Mesendoderm (in vitro differentiated cells): ENCODE measurements around the gene EBLN2.
A peak's percentile ranks its signal among the peaks of the same experiment; 100 is the strongest.

Experiments
- DNase-seq: peaks from one replicate; pipeline ENCODE4 v3.0.0; 2013
- H2AK5ac ChIP-seq: 2 replicates; pipeline ENCODE4 v1.6.1; 2013; ENCODE audit warnings: low read length, inconsistent platforms
- H2BK120ac ChIP-seq: 2 replicates; pipeline ENCODE4 v1.6.1; 2013; ENCODE audit warnings: low read depth, mild to moderate bottlenecking, low read length, moderate library complexity, mixed read lengths
- H2BK15ac ChIP-seq: replicated peaks from 2 replicates; pipeline ENCODE4 v1.6.1; 2013; ENCODE audit warnings: low read depth, mild to moderate bottlenecking, moderate library complexity
- H2BK5ac ChIP-seq: 2 replicates; pipeline ENCODE4 v1.6.1; 2013; ENCODE audit warnings: low read length, inconsistent platforms
- H3K18ac ChIP-seq: 2 replicates; pipeline ENCODE4 v1.6.1; 2013; ENCODE audit warnings: mild to moderate bottlenecking, low read length, mixed read lengths
- H3K23ac ChIP-seq: one replicate; pipeline ENCODE4 v1.6.1; 2013; ENCODE audit warnings: low read length
- H3K27ac ChIP-seq: 2 replicates; pipeline ENCODE4 v1.5.1; 2013; ENCODE audit warnings: low read depth, mild to moderate bottlenecking, inconsistent platforms, low read length, moderate library complexity
- H3K27me3 ChIP-seq: 2 replicates; pipeline ENCODE4 v1.6.1; 2013; ENCODE audit warnings: low read length, control low read depth, mild to moderate bottlenecking, inconsistent platforms; ENCODE audit not compliant: insufficient read depth, poor library complexity
- H3K36me3 ChIP-seq: 2 replicates; pipeline ENCODE4 v1.6.1; 2013; ENCODE audit warnings: low read length, inconsistent platforms; ENCODE audit not compliant: control insufficient read depth, insufficient read depth
- H3K4ac ChIP-seq: one replicate; pipeline ENCODE4 v1.6.1; 2013; ENCODE audit warnings: low read depth, mild to moderate bottlenecking, low read length, moderate library complexity
- H3K4me1 ChIP-seq: 2 replicates; pipeline ENCODE4 v1.6.1; 2013; ENCODE audit warnings: low read depth, low read length, inconsistent platforms; ENCODE audit not compliant: control insufficient read depth
- H3K4me2 ChIP-seq: 2 replicates; pipeline ENCODE4 v1.6.1; 2013; ENCODE audit warnings: low read length
- H3K4me3 ChIP-seq: 2 replicates; pipeline ENCODE4 v1.5.1; 2013; ENCODE audit warnings: mild to moderate bottlenecking, low read length
- H3K56ac ChIP-seq: one replicate; pipeline ENCODE4 v1.6.1; 2013; ENCODE audit warnings: low read length
- H3K79me1 ChIP-seq: 2 replicates; pipeline ENCODE4 v1.6.1; 2013; ENCODE audit warnings: low read length, inconsistent platforms
- H3K79me2 ChIP-seq: 2 replicates; pipeline ENCODE4 v1.6.1; 2013; ENCODE audit warnings: mild to moderate bottlenecking, low read length; ENCODE audit not compliant: control insufficient read depth, insufficient read depth
- H3K9ac ChIP-seq: 2 replicates; pipeline ENCODE4 v1.6.1; 2013; ENCODE audit warnings: low read length, inconsistent platforms
- H4K5ac ChIP-seq: one replicate; pipeline ENCODE4 v1.6.1; 2013; ENCODE audit warnings: low read length
- H4K8ac ChIP-seq: one replicate; pipeline ENCODE4 v1.6.1; 2013; ENCODE audit warnings: low read depth, mild to moderate bottlenecking, control low read depth, low read length, moderate library complexity
- WGBS: extraction: QIAGEN DNeasy Blood & Tissue Kit; methylation state at CpG from one replicate; pipeline ENCODE4 v1.1.7; 2013; ENCODE audit warnings: low lambda C conversion rate, missing lambda C conversion rate; ENCODE audit not compliant: insufficient coverage; ENCODE audit errors: extremely low coverage; 5-methylcytosine and 5-hydroxymethylcytosine counted together

The EBLN2 gene

GRCh38 chr3:73031573-73032103 is 29.8 kb upstream of the EBLN2 start:
- Histone ChIP-seq H4K8ac (no peak overlapping the region), H2BK15ac (no peak overlapping the region), H3K4me2 (no peak overlapping the region), H2BK5ac (no peak overlapping the region), H3K9ac (no peak overlapping the region), H3K79me2 (peaks cover 90% of the 10 kb centered on the region), H3K36me3 (no peaks in the 10 kb centered on the region), H2BK120ac (no peak overlapping the region), H3K18ac (no peak overlapping the region), H3K23ac (no peak overlapping the region), H3K4me3 (no peak overlapping the region), H3K4me1 (peaks cover 3% of the 10 kb centered on the region), H3K27ac (no peak overlapping the region), H2AK5ac (no peak overlapping the region), H3K79me1 (peaks cover 4% of the 10 kb centered on the region), H4K5ac (no peak overlapping the region), H3K56ac (no peak overlapping the region), H3K4ac (no peak overlapping the region), H3K27me3 (no peaks in the 10 kb centered on the region)
- DNase-seq, result no peak
- no CpG with 5 or more reads among the region's 2 CpGs for WGBS

GRCh38 chr3:73036694-73037591 is 24.5 kb upstream of the EBLN2 start:
- Histone ChIP-seq H3K4me1 (peaks cover 4% of the 10 kb centered on the region), H3K4me3 (no peak overlapping the region), H3K79me1 (peaks cover 2% of the 10 kb centered on the region), H2BK5ac (no peak overlapping the region), H3K9ac (no peak overlapping the region), H3K4me2 (no peak overlapping the region), H4K8ac (no peak overlapping the region), H3K27ac (no peak overlapping the region), H3K18ac (no peak overlapping the region), H3K56ac (no peak overlapping the region), H2BK120ac (no peak overlapping the region), H4K5ac (no peak overlapping the region), H3K27me3 (no peaks in the 10 kb centered on the region), H3K4ac (no peak overlapping the region), H2BK15ac (no peak overlapping the region), H2AK5ac (no peak overlapping the region), H3K79me2 (peaks cover 79% of the 10 kb centered on the region), H3K36me3 (no peaks in the 10 kb centered on the region), H3K23ac (no peak overlapping the region)
- no CpG with 5 or more reads among the region's 3 CpGs for WGBS
- DNase-seq, result peak; percentile 87

- no peak for DNase-seq
- Histone ChIP-seq H3K23ac (no peak overlapping the region), H4K8ac (no peak overlapping the region), H3K27me3 (no peaks in the 10 kb centered on the region), H3K9ac (no peak overlapping the region), H3K36me3 (no peaks in the 10 kb centered on the region), H2BK120ac (no peak overlapping the region), H3K4me3 (no peak overlapping the region), H3K4me1 (peaks cover 12% of the 10 kb centered on the region), H3K79me1 (no peaks in the 10 kb centered on the region), H3K4me2 (no peak overlapping the region), H3K18ac (no peak overlapping the region), H3K4ac (no peak overlapping the region), H2AK5ac (no peak overlapping the region), H3K27ac (no peak overlapping the region), H3K56ac (no peak overlapping the region), H4K5ac (no peak overlapping the region), H2BK5ac (no peak overlapping the region), H2BK15ac (no peak overlapping the region), H3K79me2 (peaks cover 78% of the 10 kb centered on the region)
- no CpG with 5 or more reads among the region's 3 CpGs for WGBS
These were observed 19.9 kb upstream of the EBLN2 start for GRCh38 chr3:73041537-73041936.

- no peak overlapping the region for H3K4ac ChIP-seq
- no peak overlapping the region for H3K23ac ChIP-seq
- H4K8ac ChIP-seq, result no peak overlapping the region
- H3K79me1 ChIP-seq, result no peaks in the 10 kb centered on the region
- WGBS, result no CpG with 5 or more reads among the region's 1 CpG
- H3K9ac ChIP-seq, result no peak overlapping the region
- H4K5ac ChIP-seq, result no peak overlapping the region
- no peak overlapping the region for H2AK5ac ChIP-seq
- no peak for DNase-seq
- H3K79me2 ChIP-seq, result peaks cover 74% of the 10 kb centered on the region
- no peak overlapping the region for H3K18ac ChIP-seq
- H2BK120ac ChIP-seq, result no peak overlapping the region
- no peaks in the 10 kb centered on the region for H3K27me3 ChIP-seq
- no peak overlapping the region for H3K56ac ChIP-seq
- no peak overlapping the region for H2BK5ac ChIP-seq
- no peaks in the 10 kb centered on the region for H3K36me3 ChIP-seq
- H2BK15ac ChIP-seq, result no peak overlapping the region
- H3K4me1 ChIP-seq, result peaks cover 8% of the 10 kb centered on the region
- H3K27ac ChIP-seq, result no peak overlapping the region
- no peak overlapping the region for H3K4me2 ChIP-seq
- no peak overlapping the region for H3K4me3 ChIP-seq
These were observed 18.0 kb upstream of the EBLN2 start for GRCh38 chr3:73043414-73043813.

- H3K4ac ChIP-seq, result no peak overlapping the region
- H3K79me2 ChIP-seq, result peaks cover 65% of the 10 kb centered on the region
- no peaks in the 10 kb centered on the region for H3K36me3 ChIP-seq
- H3K18ac ChIP-seq, result no peak overlapping the region
- no peaks in the 10 kb centered on the region for H3K79me1 ChIP-seq
- H3K9ac ChIP-seq, result no peak overlapping the region
- H3K27me3 ChIP-seq, result no peaks in the 10 kb centered on the region
- DNase-seq, result no peak
- no peak overlapping the region for H3K4me3 ChIP-seq
- no peak overlapping the region for H3K23ac ChIP-seq
- no peak overlapping the region for H2BK120ac ChIP-seq
- no peak overlapping the region for H2BK5ac ChIP-seq
- no peak overlapping the region for H2BK15ac ChIP-seq
- H3K4me2 ChIP-seq, result no peak overlapping the region
- no peak overlapping the region for H2AK5ac ChIP-seq
- peaks cover 8% of the 10 kb centered on the region for H3K4me1 ChIP-seq
- no peak overlapping the region for H3K56ac ChIP-seq
- H4K8ac ChIP-seq, result no peak overlapping the region
- WGBS, result no CpG with 5 or more reads among the region's 6 CpGs
- H3K27ac ChIP-seq, result no peak overlapping the region
- H4K5ac ChIP-seq, result no peak overlapping the region
These were observed 16.1 kb upstream of the EBLN2 start for GRCh38 chr3:73045391-73045790.
